Measurements from ENCODE around the gene ST3GAL4.

GRCh38 chr11:126450198-126450597 lies 94.7 kb downstream of the ST3GAL4 start:
- TF ChIP-seq POLR2A (IDR thresholded peaks at IDR 0.05), result no peak
- no peak for TF ChIP-seq POLR2AphosphoS5 (IDR thresholded peaks at IDR 0.05)
